Keratinocyte (primary cell): ENCODE measurements around the gene DLG5. TPM values are rescaled to one million over a fixed set of nuclear protein-coding genes. Genes with fewer than 3 reads are reported as not detected.

ENCODE experiments used
- DNase-seq: peaks from one replicate; pipeline ENCODE4 v3.0.0-alpha.2; 2011; ENCODE audit warnings: low read depth, missing footprints, low spot score
- FAIRE-seq: peaks from 2 replicates; lab custom pipeline; 2011; peaks lifted over from hg19 to GRCh38; lab: Jason Lieb, UNC
- H2AFZ ChIP-seq: 2 replicates; pipeline ENCODE4 v1.6.0; 2012; ENCODE audit warnings: low read length, control low read depth, inconsistent platforms; ENCODE audit not compliant: control insufficient read depth
- H3K27ac ChIP-seq: 2 replicates; pipeline ENCODE4 v1.5.1; 2011; ENCODE audit warnings: low read length; ENCODE audit not compliant: control insufficient read depth, insufficient read depth
- H3K27me3 ChIP-seq: 3 replicates; pipeline ENCODE4 v1.6.0; 2011; ENCODE audit warnings: low read length; ENCODE audit not compliant: control insufficient read depth, insufficient read depth; ENCODE audit errors: extremely low read depth
- H3K36me3 ChIP-seq, 2 experiments: 2 replicates in 1 of 2; 3 replicates in 1 of 2; pipeline ENCODE4 v1.5.1; 2011; ENCODE audit warnings: low read length in 2 of 2, mild to moderate bottlenecking in 1 of 2; ENCODE audit not compliant: control insufficient read depth in 2 of 2, insufficient read depth in 2 of 2; ENCODE audit errors: extremely low read depth in 1 of 2
- H3K4me1 ChIP-seq: 3 replicates; pipeline ENCODE4 v1.5.1; 2011; ENCODE audit warnings: low read length; ENCODE audit not compliant: control insufficient read depth, insufficient read depth; ENCODE audit errors: extremely low read depth
- H3K4me2 ChIP-seq: 3 replicates; pipeline ENCODE4 v1.6.0; 2011; ENCODE audit warnings: low read depth, low read length; ENCODE audit not compliant: control insufficient read depth, insufficient read depth; ENCODE audit errors: extremely low read depth
- H3K4me3 ChIP-seq, 3 experiments: fragments of 200-600 bp in 1 of 3; sonication (generic) in 1 of 3; 2 replicates in 2 of 3; 3 replicates in 1 of 3; pipeline ENCODE4 v1.5.1; 2011 to 2016; ENCODE audit warnings: low read length in 3 of 3, mild to moderate bottlenecking in 3 of 3, control low read depth in 2 of 3, inconsistent platforms in 1 of 3, low read depth in 1 of 3, mixed read lengths in 1 of 3, mixed run types in 1 of 3, moderate library complexity in 1 of 3; ENCODE audit not compliant: control insufficient read depth in 2 of 3, insufficient read depth in 2 of 3; ENCODE audit errors: extremely low read depth in 1 of 3
- H3K79me2 ChIP-seq: 2 replicates; pipeline ENCODE4 v1.6.0; 2012; ENCODE audit warnings: low read length; ENCODE audit not compliant: control insufficient read depth, insufficient read depth
- H3K9ac ChIP-seq: 3 replicates; pipeline ENCODE4 v1.6.0; 2011; ENCODE audit warnings: low read length; ENCODE audit not compliant: control insufficient read depth, insufficient read depth; ENCODE audit errors: extremely low read depth
- H3K9me1 ChIP-seq: 3 replicates; pipeline ENCODE4 v1.6.0; 2011; ENCODE audit warnings: low read length; ENCODE audit not compliant: control insufficient read depth, insufficient read depth; ENCODE audit errors: extremely low read depth
- H3K9me3 ChIP-seq: 2 replicates; pipeline ENCODE4 v1.5.1; 2012; ENCODE audit warnings: low read depth, low read length; ENCODE audit not compliant: control insufficient read depth
- H4K20me1 ChIP-seq: 3 replicates; pipeline ENCODE4 v1.6.0; 2011; ENCODE audit warnings: low read length; ENCODE audit not compliant: control insufficient read depth, insufficient read depth; ENCODE audit errors: extremely low read depth
- EZH2 ChIP-seq: IDR thresholded peaks from one replicate; pipeline ENCODE4 v1.6.1; 2012; ENCODE audit warnings: inconsistent platforms, mild to moderate bottlenecking, low read length, moderate library complexity
- dilution Hi-C: fragments of 300-500 bp; cut with MboI; formaldehyde crosslinking; loops from one replicate; pipeline ENCODE4 v1.7.0; 2020; ENCODE audit warnings: low sequenced_read_pairs; ENCODE audit not compliant: extremely low pct_ligation_motif_present
- polyA plus RNA-seq, 5 experiments: library from polyadenylated mRNA; depleted of rRNA in 3 of 5; stranded (reverse) in 3 of 5; stranded (forward) in 1 of 5; unstranded in 1 of 5; fragments of >200 nt; gene quantifications; 1 replicate in 1 of 5; 2 replicates in 3 of 5; 3 replicates in 1 of 5; pipeline versions ENCODE4 v1.2.1 to v1.2.3, GENCODE V29; 2011 to 2012; ENCODE audit warnings: missing spikeins in 2 of 5, low read depth in 1 of 5, low replicate concordance in 1 of 5
- TF ChIP-seq, protein P1 (sequence below), 3 experiments: IDR thresholded peaks in 1 of 3; conservative IDR thresholded peaks in 1 of 3; optimal IDR thresholded peaks in 1 of 3; 2 replicates in 2 of 3; 3 replicates in 1 of 3; pipeline versions ENCODE3 to v1.5.1; 2011; ENCODE audit warnings: low read length in 3 of 3, mild to moderate bottlenecking in 3 of 3, moderate library complexity in 2 of 3, control low read depth in 1 of 3, inconsistent platforms in 1 of 3; ENCODE audit not compliant: insufficient read depth in 2 of 3; ENCODE audit errors: extremely low read depth in 1 of 3

The DLG5 gene
- polyA plus RNA-seq, 1 donor (not counting 4 experiments of a cell fraction or from before 2014, with no cell fraction given), result 17.2 TPM

DNA sequence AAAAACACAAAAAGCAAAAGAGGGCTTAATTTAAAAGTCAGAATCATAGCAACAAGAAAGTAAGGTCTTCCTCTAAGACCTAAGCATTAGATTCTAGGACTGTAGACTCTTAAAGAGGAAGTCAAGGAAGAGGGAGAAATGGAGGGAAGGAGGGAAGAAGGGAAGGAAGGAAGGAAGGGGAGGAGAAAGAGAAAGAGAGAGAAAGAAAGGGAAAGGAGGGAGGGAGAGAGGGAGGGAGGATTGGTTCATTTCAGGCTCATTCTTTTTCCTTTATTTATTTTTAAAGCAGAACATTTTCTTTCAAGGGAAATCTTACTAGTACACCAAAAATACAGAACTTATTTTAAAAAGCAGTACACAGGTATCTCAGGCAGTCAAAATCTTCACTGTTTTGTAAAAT is 81.1 kb downstream of the DLG5 start:
- Histone ChIP-seq H4K20me1 (no peaks in the 10 kb centered on the region), H3K4me3 (no peak overlapping the region), H3K79me2 (peaks cover 20% of the 10 kb centered on the region), H3K27ac (peak overlapping the region; percentile 58), H3K36me3 (peaks cover 28 to 57% of the 10 kb centered on the region in 2 experiments), H3K9me3 (no peaks in the 10 kb centered on the region), H3K4me1 (peaks cover 30% of the 10 kb centered on the region), H3K9ac (peak overlapping the region; percentile 26), H3K4me2 (peak overlapping the region; percentile 52), H3K27me3 (no peaks in the 10 kb centered on the region), H3K9me1 (no peaks in the 10 kb centered on the region), H2AFZ (no peak overlapping the region)
- DNase-seq (no peak), FAIRE-seq (no peak)
- TF ChIP-seq, protein P1, sequence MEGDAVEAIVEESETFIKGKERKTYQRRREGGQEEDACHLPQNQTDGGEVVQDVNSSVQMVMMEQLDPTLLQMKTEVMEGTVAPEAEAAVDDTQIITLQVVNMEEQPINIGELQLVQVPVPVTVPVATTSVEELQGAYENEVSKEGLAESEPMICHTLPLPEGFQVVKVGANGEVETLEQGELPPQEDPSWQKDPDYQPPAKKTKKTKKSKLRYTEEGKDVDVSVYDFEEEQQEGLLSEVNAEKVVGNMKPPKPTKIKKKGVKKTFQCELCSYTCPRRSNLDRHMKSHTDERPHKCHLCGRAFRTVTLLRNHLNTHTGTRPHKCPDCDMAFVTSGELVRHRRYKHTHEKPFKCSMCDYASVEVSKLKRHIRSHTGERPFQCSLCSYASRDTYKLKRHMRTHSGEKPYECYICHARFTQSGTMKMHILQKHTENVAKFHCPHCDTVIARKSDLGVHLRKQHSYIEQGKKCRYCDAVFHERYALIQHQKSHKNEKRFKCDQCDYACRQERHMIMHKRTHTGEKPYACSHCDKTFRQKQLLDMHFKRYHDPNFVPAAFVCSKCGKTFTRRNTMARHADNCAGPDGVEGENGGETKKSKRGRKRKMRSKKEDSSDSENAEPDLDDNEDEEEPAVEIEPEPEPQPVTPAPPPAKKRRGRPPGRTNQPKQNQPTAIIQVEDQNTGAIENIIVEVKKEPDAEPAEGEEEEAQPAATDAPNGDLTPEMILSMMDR (optimal IDR thresholded peaks at IDR 0.05 in 1 of 3, IDR thresholded peaks at IDR 0.05 in 1 of 3, conservative IDR thresholded peaks at IDR 0.05 in 1 of 3; ENCODE audit: extremely low read depth in 1 of 3, insufficient read depth in 2 of 3, low read length in 3 of 3), result no peak
- no peak for TF ChIP-seq EZH2
- dilution Hi-C loops, result no loop called here

DNA sequence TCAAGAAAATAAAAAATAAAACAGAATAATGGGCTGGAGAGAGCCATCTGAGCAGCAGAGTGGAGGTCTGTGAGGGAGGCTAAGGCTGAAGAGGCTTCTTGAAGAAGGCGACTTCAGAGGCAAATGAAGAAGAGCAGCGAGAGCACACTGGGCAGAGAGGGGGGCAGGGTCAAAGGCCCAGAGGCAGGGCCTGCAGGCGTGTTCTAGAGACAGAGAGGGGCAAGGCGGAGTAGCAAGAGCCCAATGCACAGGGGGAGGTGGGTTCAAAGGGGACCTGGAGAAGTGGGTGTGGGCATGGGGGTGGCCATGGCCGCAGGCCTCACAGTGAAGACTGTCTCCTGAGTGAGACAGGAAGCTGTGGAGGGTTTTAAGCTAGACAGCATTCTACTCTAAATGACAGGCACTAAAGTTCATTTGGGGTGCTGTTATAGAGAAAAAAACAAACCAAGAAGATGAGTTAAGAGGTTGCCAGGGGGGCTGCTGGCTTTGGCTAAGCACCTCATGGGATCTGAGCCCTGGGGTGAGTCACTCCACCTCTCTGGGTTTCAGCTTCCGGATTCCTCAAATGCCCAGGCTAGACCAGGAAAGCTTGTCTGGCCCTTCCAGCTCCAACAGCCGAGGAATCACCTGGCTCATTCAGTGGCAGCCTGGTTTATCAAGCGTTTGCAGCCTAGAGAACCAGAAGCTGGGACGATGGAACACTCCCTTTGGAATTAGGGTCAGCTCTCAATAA is 81.7 kb downstream of the DLG5 start:
- H2AFZ ChIP-seq, result no peak overlapping the region
- FAIRE-seq, result peak; percentile 93
- H3K9ac ChIP-seq, result peak overlapping the region; percentile 26
- no peaks in the 10 kb centered on the region for H3K9me3 ChIP-seq
- peaks cover 15% of the 10 kb centered on the region for H3K79me2 ChIP-seq
- no peak for DNase-seq
- no peaks in the 10 kb centered on the region for H3K27me3 ChIP-seq
- H3K36me3 ChIP-seq, result peaks cover 28 to 54% of the 10 kb centered on the region in 2 experiments
- H3K27ac ChIP-seq, result peak overlapping the region; percentile 58
- TF ChIP-seq EZH2, result no peak
- TF ChIP-seq, protein P1 (optimal IDR thresholded peaks at IDR 0.05 in 1 of 3, IDR thresholded peaks at IDR 0.05 in 1 of 3, conservative IDR thresholded peaks at IDR 0.05 in 1 of 3; ENCODE audit: extremely low read depth in 1 of 3, insufficient read depth in 2 of 3, low read length in 3 of 3), result no peak
- H3K4me1 ChIP-seq, result peaks cover 27% of the 10 kb centered on the region
- H3K4me3 ChIP-seq, result no peak overlapping the region
- H4K20me1 ChIP-seq, result no peaks in the 10 kb centered on the region
- dilution Hi-C loops, result no loop called here
- H3K4me2 ChIP-seq, result peak overlapping the region; percentile 52
- H3K9me1 ChIP-seq, result no peaks in the 10 kb centered on the region
